H1 (cell line): ENCODE data around the gene EPHA2. TPM values are rescaled to one million over a fixed set of nuclear protein-coding genes. Genes with fewer than 3 reads are reported as not detected.

Source experiments
- CTCF ChIA-PET: fragments of 300-600 bp; sonication (Branson Sonifier 250); formaldehyde crosslinking; loops from one replicate; lab custom pipeline; 2021; ENCODE audit not compliant: partially characterized antibody; lab: Charles Lee
- POLR2A ChIA-PET: fragments of 300-600 bp; sonication (Branson Sonifier 250); formaldehyde crosslinking; loops from one replicate; lab custom pipeline; 2021; ENCODE audit warnings: inconsistent platforms; ENCODE audit not compliant: partially characterized antibody; lab: Charles Lee
- DNase-seq, 2 experiments: peaks; one replicate each; pipeline versions ENCODE4 v3.0.0 to v3.0.0-alpha.2; 2010 to 2022; ENCODE audit warnings: low spot score in 2 of 2, low read depth in 1 of 2, mixed read lengths in 1 of 2
- FAIRE-seq: peaks from 2 replicates; lab custom pipeline; 2011; peaks lifted over from hg19 to GRCh38; lab: Jason Lieb, UNC
- H2AFZ ChIP-seq: 2 replicates; pipeline ENCODE4 v1.8.1; 2012; ENCODE audit warnings: low read length, inconsistent platforms
- H2AK5ac ChIP-seq: 2 replicates; pipeline ENCODE4 v1.6.1; 2013; ENCODE audit warnings: low read depth, low read length
- H2BK120ac ChIP-seq: replicated peaks from 2 replicates; pipeline ENCODE3; 2013; ENCODE audit warnings: low read depth, low read length, inconsistent platforms
- H2BK12ac ChIP-seq: 2 replicates; pipeline ENCODE4 v1.6.1; 2013; ENCODE audit warnings: low read depth, low read length
- H2BK15ac ChIP-seq: 2 replicates; pipeline ENCODE4 v1.6.1; 2013; ENCODE audit warnings: low read length
- H2BK20ac ChIP-seq: 2 replicates; pipeline ENCODE4 v1.6.1; 2013; ENCODE audit warnings: low read length
- H2BK5ac ChIP-seq: 2 replicates; pipeline ENCODE4 v1.6.1; 2013; ENCODE audit warnings: low read depth, low read length
- H3K14ac ChIP-seq: 2 replicates; pipeline ENCODE4 v1.6.1; 2013; ENCODE audit warnings: inconsistent platforms; ENCODE audit not compliant: insufficient read length
- H3K18ac ChIP-seq: 2 replicates; pipeline ENCODE4 v1.6.1; 2013; ENCODE audit warnings: low read length; ENCODE audit errors: extremely low read depth
- H3K23ac ChIP-seq: 2 replicates; pipeline ENCODE4 v1.6.1; 2013; ENCODE audit warnings: inconsistent platforms; ENCODE audit not compliant: insufficient read length
- H3K23me2 ChIP-seq: 2 replicates; pipeline ENCODE4 v1.6.1; 2013; ENCODE audit warnings: low read depth, low read length
- H3K27ac ChIP-seq: 2 replicates; pipeline ENCODE4 v1.6.1; 2011; ENCODE audit warnings: low read depth, low read length, inconsistent platforms
- H3K27me3 ChIP-seq, 4 experiments: replicated peaks in 1 of 4; 1 replicate in 1 of 4; 2 replicates in 3 of 4; pipeline versions ENCODE4 v1.6.1 to v1.8.1; 2011 to 2013; ENCODE audit warnings: low read length in 3 of 4, mild to moderate bottlenecking in 3 of 4, inconsistent platforms in 2 of 4, mixed read lengths in 2 of 4, moderate library complexity in 1 of 4; ENCODE audit not compliant: control insufficient read depth in 3 of 4, insufficient read depth in 3 of 4; ENCODE audit errors: extremely low read depth in 1 of 4
- H3K36me3 ChIP-seq, 4 experiments: 2 replicates each; pipeline versions ENCODE4 v1.6.1 to v1.8.1; 2011 to 2013; ENCODE audit warnings: mild to moderate bottlenecking in 4 of 4, low read length in 3 of 4, moderate library complexity in 2 of 4, control low read depth in 1 of 4, inconsistent platforms in 1 of 4; ENCODE audit not compliant: insufficient read depth in 4 of 4, control insufficient read depth in 2 of 4
- H3K4ac ChIP-seq: replicated peaks from 2 replicates; pipeline ENCODE3; 2013; ENCODE audit warnings: low read length, low read depth, mixed read lengths, inconsistent platforms; ENCODE audit not compliant: insufficient read length
- H3K4me1 ChIP-seq, 4 experiments: replicated peaks in 1 of 4; 1 replicate in 1 of 4; 2 replicates in 3 of 4; pipeline versions ENCODE4 v1.6.1 to v1.8.1; 2011 to 2013; ENCODE audit warnings: low read length in 3 of 4, inconsistent platforms in 2 of 4, mixed read lengths in 1 of 4; ENCODE audit not compliant: insufficient read depth in 4 of 4, control insufficient read depth in 3 of 4
- H3K4me2 ChIP-seq, 2 experiments: 2 replicates each; pipeline versions ENCODE4 v1.6.1 to v1.8.1; 2011 to 2013; ENCODE audit warnings: low read depth in 2 of 2, low read length in 2 of 2, control low read depth in 1 of 2, inconsistent platforms in 1 of 2, mild to moderate bottlenecking in 1 of 2; ENCODE audit not compliant: insufficient read depth in 1 of 2
- H3K4me3 ChIP-seq, 4 experiments: fragments of 200-600, 300-600 bp in 1 of 4; sonication (generic), shearing (Covaris generic), sonication (Bioruptor Twin) in 1 of 4; 2 replicates each; pipeline versions ENCODE4 v1.5.1 to v1.8.1; 2011 to 2016; ENCODE audit warnings: low read length in 4 of 4, low read depth in 3 of 4, control low read depth in 2 of 4, inconsistent platforms in 2 of 4, mild to moderate bottlenecking in 2 of 4, mixed read lengths in 1 of 4, moderate library complexity in 1 of 4; ENCODE audit not compliant: insufficient read depth in 2 of 4; ENCODE audit errors: extremely low read depth in 1 of 4
- H3K56ac ChIP-seq: replicated peaks from 2 replicates; pipeline ENCODE3; 2013; ENCODE audit warnings: low read depth, mild to moderate bottlenecking, mixed read lengths, low read length, inconsistent platforms; ENCODE audit not compliant: insufficient read length
- H3K79me1 ChIP-seq: 2 replicates; pipeline ENCODE4 v1.6.1; 2013; ENCODE audit warnings: low read depth, low read length, control low read depth
- H3K79me2 ChIP-seq, 2 experiments: 2 replicates each; pipeline versions ENCODE4 v1.6.1 to v1.8.1; 2012 to 2013; ENCODE audit warnings: low read length in 2 of 2, mild to moderate bottlenecking in 2 of 2, inconsistent platforms in 1 of 2; ENCODE audit not compliant: insufficient read depth in 2 of 2, control insufficient read depth in 1 of 2
- H3K9ac ChIP-seq, 4 experiments: replicated peaks in 1 of 4; 1 replicate in 1 of 4; 2 replicates in 3 of 4; pipeline versions ENCODE4 v1.6.1 to v1.8.1; 2011 to 2013; ENCODE audit warnings: low read depth in 3 of 4, low read length in 3 of 4, control low read depth in 2 of 4, mild to moderate bottlenecking in 2 of 4, moderate library complexity in 2 of 4, inconsistent platforms in 1 of 4; ENCODE audit errors: extremely low read depth in 1 of 4
- H3K9me3 ChIP-seq, 2 experiments: 2 replicates each; pipeline versions ENCODE4 v1.6.1 to v1.8.1; 2012 to 2013; ENCODE audit warnings: mild to moderate bottlenecking in 2 of 2, moderate library complexity in 2 of 2, control low read depth in 1 of 2, inconsistent platforms in 1 of 2, low read depth in 1 of 2, low read length in 1 of 2, mixed read lengths in 1 of 2; ENCODE audit not compliant: insufficient read depth in 2 of 2
- H4K20me1 ChIP-seq, 2 experiments: replicated peaks in 1 of 2; 2 replicates each; pipeline versions ENCODE3 to v1.8.1; 2011 to 2013; ENCODE audit warnings: inconsistent platforms in 2 of 2, low read length in 2 of 2, mild to moderate bottlenecking in 1 of 2; ENCODE audit not compliant: insufficient read depth in 2 of 2, control insufficient read depth in 1 of 2
- H4K5ac ChIP-seq: 2 replicates; pipeline ENCODE4 v1.6.1; 2013; ENCODE audit warnings: low read length, low read depth, mixed read lengths, inconsistent platforms; ENCODE audit not compliant: insufficient read length
- H4K8ac ChIP-seq: 2 replicates; pipeline ENCODE4 v1.8.0; 2013; ENCODE audit warnings: mild to moderate bottlenecking, moderate library complexity, low read length, inconsistent platforms; ENCODE audit not compliant: insufficient read depth; ENCODE audit errors: extremely low read depth
- H4K91ac ChIP-seq: replicated peaks from 2 replicates; pipeline ENCODE3; 2013; ENCODE audit warnings: low read length, mixed read lengths, inconsistent platforms; ENCODE audit not compliant: insufficient read length
- ASH2L ChIP-seq: fragments of 200-600, 300-600 bp; sonication (generic); IDR thresholded peaks from one replicate; pipeline ENCODE4 v1.7.1; 2017; ENCODE audit warnings: low read length
- BACH1 ChIP-seq: IDR thresholded peaks from 2 replicates; pipeline ENCODE4 v1.6.1; 2012; ENCODE audit warnings: low read length, improper control_type of control experiment
- GTF2F1 ChIP-seq: IDR thresholded peaks from 2 replicates; pipeline ENCODE4 v1.6.1; 2012; ENCODE audit warnings: low read depth, low read length, improper control_type of control experiment, borderline replicate concordance
- JUN ChIP-seq: IDR thresholded peaks from 2 replicates; pipeline ENCODE4 v1.6.1; 2011; ENCODE audit warnings: low read depth, mild to moderate bottlenecking, improper control_type of control experiment, low read length
- KDM1A ChIP-seq: fragments of 200-600, 300-600 bp; sonication (generic); IDR thresholded peaks from 2 replicates; pipeline ENCODE4 v1.7.1; 2016; ENCODE audit warnings: mild to moderate bottlenecking, low read length, borderline replicate concordance
- MAFK ChIP-seq: IDR thresholded peaks from 2 replicates; pipeline ENCODE4 v1.6.1; 2012; ENCODE audit warnings: low read depth, mild to moderate bottlenecking, improper control_type of control experiment, low read length
- TAF1 ChIP-seq: IDR thresholded peaks from 2 replicates; pipeline ENCODE4 v1.6.1; 2011; ENCODE audit warnings: mild to moderate bottlenecking, low read depth, low read length
- WGBS, 2 experiments: shearing (Covaris generic) in 1 of 2; methylation state at CpG; one replicate each; pipeline versions ENCODE4 v1.1.6 to v1.1.7; 2013 to 2015; ENCODE audit warnings: low lambda C conversion rate in 2 of 2, mixed read lengths in 2 of 2, inconsistent platforms in 1 of 2, low coverage in 1 of 2, missing lambda C conversion rate in 1 of 2; ENCODE audit not compliant: insufficient replicate concordance in 2 of 2, insufficient coverage in 1 of 2, insufficient read length in 1 of 2; ENCODE audit errors: extremely low coverage in 1 of 2, missing lambda C conversion rate in 1 of 2; 5-methylcytosine and 5-hydroxymethylcytosine counted together
- polyA plus RNA-seq, 7 experiments: library from polyadenylated mRNA; depleted of rRNA in 3 of 7; stranded (reverse) in 5 of 7; unstranded in 2 of 7; fragments of >200 nt in 5 of 7; fragments of 200-250 nt in 2 of 7; gene quantifications; 1 replicate in 5 of 7; 2 replicates in 1 of 7; 4 replicates in 1 of 7; pipeline versions ENCODE4 v1.2.1 to v1.2.3, GENCODE V29; 2011 to 2013; ENCODE audit warnings: missing spikeins in 2 of 7, mixed read lengths in 2 of 7
- total RNA-seq: library from RNA; stranded (reverse); fragmentation: NEBNext Ultra II Directional; extraction: Animal tissue kit (Norgen Biotek cat#: 25700); gene quantifications from 2 replicates; pipeline ENCODE4 v1.2.1, GENCODE V29; 2021

The EPHA2 gene
- total and polyA plus RNA-seq, 2 of the 8 experiments (the other 6 are each of a cell fraction or from before 2014, with no cell fraction given) = 26.8 to 33.6 TPM

GRCh38 chr1:16174261-16174868, 18.5 kb upstream of the EPHA2 start:
- Histone ChIP-seq H3K4me3 (no peak overlapping the region), H4K20me1 (no peaks in the 10 kb centered on the region), H3K23ac (no peak overlapping the region), H3K23me2 (no peaks in the 10 kb centered on the region), H4K8ac (no peak overlapping the region; the same call in 1 of the 2 replicates), H2BK5ac (no peak overlapping the region; the same call in 1 of the 2 replicates), H4K5ac (no peak overlapping the region), H3K56ac (no peak overlapping the region), H2BK15ac (0 out of 2 replicates have a peak overlapping the region, but pooled peaks have one; percentile 61), H4K91ac (peak overlapping the region; percentile 83), H3K27me3 (no peaks in the 10 kb centered on the region; a peak in 1 of 7 replicates), H3K4me1 (peaks cover 0 to 18% (median 8%) of the 10 kb centered on the region in 4 experiments; a peak in 6 of 7 replicates), H3K4ac (peak overlapping the region; percentile 60), H3K79me2 (no peaks in the 10 kb centered on the region), H2BK12ac (peak overlapping the region; percentile 84; the same call in 1 of the 2 replicates), H3K14ac (no peak overlapping the region), H2BK20ac (0 out of 2 replicates have a peak overlapping the region, but pooled peaks have one; percentile 80), H3K9ac (no peak overlapping the region), H3K18ac (no peak overlapping the region; the same call in 1 of the 2 replicates), H3K4me2 (no peak overlapping the region), H2AK5ac (peak overlapping the region; percentile 3; the same call in 1 of the 2 replicates), H3K27ac (no peak overlapping the region), H3K79me1 (no peaks in the 10 kb centered on the region), H3K36me3 (no peaks in the 10 kb centered on the region), H3K9me3 (no peaks in the 10 kb centered on the region), H2BK120ac (peak overlapping the region; percentile 23)
- POLR2A ChIA-PET = interaction anchor here (0.7 to 1.4 kb wide), 9 partner anchors 8 to 59 kb away, joined by 3 to 9 read pairs (median 3); partner anchors contain the start of gene EPHA2
- FAIRE-seq = no peak
- CTCF ChIA-PET = interaction anchor here (0.9 to 6.4 kb wide), 3 partner anchors 14 to 94 kb away, joined by 3 to 53 read pairs (median 3); no protein-coding TSS in a partner anchor
- WGBS, 2 experiments = 89% methylated on average over 6 of the region's 9 CpGs; no CpG with 5 or more reads in 1 of the 2 experiments
- no peak for TF ChIP-seq ASH2L
- no peak for TF ChIP-seq GTF2F1
- TF ChIP-seq JUN = no peak
- no peak for TF ChIP-seq BACH1
- TF ChIP-seq TAF1 = no peak
- TF ChIP-seq KDM1A = peak; percentile 58; the same call in 1 of the 2 replicates
- TF ChIP-seq MAFK = no peak
- TF ChIP-seq, all 59 proteins: peak for 1
- H2AFZ ChIP-seq = no peak overlapping the region
- DNase-seq = no peak
